OCI-LY7 (cell line): ENCODE measurements around the gene KIF1A.

Experiments used
- CTCF ChIP-seq: fragments of 200-600 bp; sonication (generic); conservative IDR thresholded peaks from 2 replicates; pipeline ENCODE4 v1.5.1; 2014; ENCODE audit warnings: mild to moderate bottlenecking, antibody characterized with exemption, low read length, moderate library complexity, mixed read lengths
- EZH2phosphoT487 ChIP-seq: fragments of 200-600 bp; sonication (generic); IDR thresholded peaks from 2 replicates; pipeline ENCODE4 v1.6.1; 2018; ENCODE audit warnings: low read depth, borderline replicate concordance, mild to moderate bottlenecking, mixed run types, antibody characterized with exemption, low read length, moderate library complexity, mixed read lengths

GRCh38 chr2:240848900-240849680 lies 29.1 kb upstream of the KIF1A start:
- TF ChIP-seq CTCF (no peak), EZH2phosphoT487 (no peak)
